K562 (cell line): ENCODE results near the gene PRKCB.

Source experiments
- ESRRA ChIP-seq: fragments of 450-650 bp; IDR thresholded peaks from 2 replicates; pipeline ENCODE4 v1.6.1; 2014; ENCODE audit warnings: low read depth, mild to moderate bottlenecking, moderate library complexity, borderline replicate concordance
- MAX ChIP-seq: sonication (generic); formaldehyde crosslinking; IDR thresholded peaks from 2 replicates; pipeline ENCODE4 v1.9.0; 2022; ENCODE audit warnings: mild to moderate bottlenecking, missing genetic modification reagents
- NFRKB ChIP-seq: fragments of 450-650 bp; IDR thresholded peaks from 2 replicates; pipeline ENCODE4 v1.6.1; 2016; ENCODE audit warnings: low read depth
- NFXL1 ChIP-seq: fragments of 450-650 bp; formaldehyde crosslinking; IDR thresholded peaks from 2 replicates; pipeline ENCODE4 v1.4.0; 2021; ENCODE audit warnings: mild to moderate bottlenecking
- SMC3 ChIP-seq: conservative IDR thresholded peaks from 2 replicates; pipeline ENCODE4 v1.6.1; 2011; ENCODE audit warnings: low read depth, low read length, improper control_type of control experiment; ENCODE audit not compliant: insufficient read depth
- TBL1XR1 ChIP-seq, 2 experiments: IDR thresholded peaks; 2 replicates each; pipeline ENCODE4 v1.6.1; 2012; ENCODE audit warnings: improper control_type of control experiment in 2 of 2, low read length in 2 of 2, mild to moderate bottlenecking in 1 of 2
- TCF7L2 ChIP-seq: fragments of 150-350 bp; IDR thresholded peaks from 2 replicates; pipeline ENCODE4 v1.6.1; 2016; ENCODE audit warnings: low read depth, mild to moderate bottlenecking, low read length, moderate library complexity
- ZNF780A ChIP-seq: fragments of 250-450 bp; sonication (Bioruptor Pico); IDR thresholded peaks from 2 replicates; pipeline ENCODE4 v1.5.0; 2021; ENCODE audit warnings: mild to moderate bottlenecking
- TF ChIP-seq, protein P1 (sequence below): IDR thresholded peaks from 3 replicates; pipeline ENCODE4 v1.6.1; 2011; ENCODE audit warnings: borderline replicate concordance, mild to moderate bottlenecking; ENCODE audit not compliant: insufficient read length, insufficient read depth

GRCh38 chr16:23974223-23974622 lies 138.4 kb downstream of the PRKCB start:
- TF ChIP-seq NFXL1 (CRISPR knock-in tag) (no peak), MAX (CRISPR knock-in tag) (no peak), ZNF780A (no peak), ESRRA (no peak), TBL1XR1 (IDR thresholded peaks at IDR 0.05; ENCODE audit: low read length in 2 of 2) (no peak), NFRKB (no peak), SMC3 (no peak), TCF7L2 (no peak)
- TF ChIP-seq, protein P1, sequence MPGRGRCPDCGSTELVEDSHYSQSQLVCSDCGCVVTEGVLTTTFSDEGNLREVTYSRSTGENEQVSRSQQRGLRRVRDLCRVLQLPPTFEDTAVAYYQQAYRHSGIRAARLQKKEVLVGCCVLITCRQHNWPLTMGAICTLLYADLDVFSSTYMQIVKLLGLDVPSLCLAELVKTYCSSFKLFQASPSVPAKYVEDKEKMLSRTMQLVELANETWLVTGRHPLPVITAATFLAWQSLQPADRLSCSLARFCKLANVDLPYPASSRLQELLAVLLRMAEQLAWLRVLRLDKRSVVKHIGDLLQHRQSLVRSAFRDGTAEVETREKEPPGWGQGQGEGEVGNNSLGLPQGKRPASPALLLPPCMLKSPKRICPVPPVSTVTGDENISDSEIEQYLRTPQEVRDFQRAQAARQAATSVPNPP, result no peak
